HG03139 (cell line): ENCODE results near the gene IFITM1.
"Not testable (repeated sequence)": the region's sequence is repeated elsewhere in the genome, so short reads cannot be mapped to it uniquely, and the experiment has no call there.

Source experiments
- ATAC-seq: cut with Tn5 transposase; IDR thresholded peaks from one replicate; pipeline ENCODE4 v1.9.1; 2021; ENCODE audit not compliant: unreplicated experiment

IFITM1 gene

GRCh38 chr11:293852-294661 lies 19.8 kb upstream of the IFITM1 start:
- ATAC-seq: no peak

GRCh38 chr11:294780-295179 lies 19.1 kb upstream of the IFITM1 start:
- no peak for ATAC-seq

- no peak for ATAC-seq
Observed at GRCh38 chr11:295351-296170, 18.3 kb upstream of the IFITM1 start.

- ATAC-seq: no peak
Observed at GRCh38 chr11:296171-297050, 17.4 kb upstream of the IFITM1 start.

- ATAC-seq: no peak
Observed at GRCh38 chr11:297051-297585, 16.7 kb upstream of the IFITM1 start.

GRCh38 chr11:297586-298405 lies 16.0 kb upstream of the IFITM1 start:
- ATAC-seq: no peak

GRCh38 chr11:298406-299065 lies 15.3 kb upstream of the IFITM1 start:
- ATAC-seq: no peak

- ATAC-seq: no peak
Observed at GRCh38 chr11:299081-299891, 14.6 kb upstream of the IFITM1 start, which contains the start of gene IFITM5. IFITM5 (minus strand) TSS chr11:299526; CDS start chr11:299490, 36 bp downstream.

- ATAC-seq: no peak
Observed at GRCh38 chr11:299951-300735, 13.7 kb upstream of the IFITM1 start.

- no peak for ATAC-seq
Observed at GRCh38 chr11:303363-303762, 10.5 kb upstream of the IFITM1 start.

GRCh38 chr11:304061-304506 lies 9.8 kb upstream of the IFITM1 start:
- no peak for ATAC-seq

GRCh38 chr11:304915-305843 lies 8.7 kb upstream of the IFITM1 start:
- ATAC-seq: no peak

- no peak for ATAC-seq
Observed at GRCh38 chr11:305844-306211, 8.0 kb upstream of the IFITM1 start.

GRCh38 chr11:306645-307371 lies 7.0 kb upstream of the IFITM1 start:
- ATAC-seq: no peak

GRCh38 chr11:307766-308708 lies 5.8 kb upstream of the IFITM1 start, which contains the start of gene IFITM2:
IFITM2 (plus strand) TSS chr11:307816; CDS start chr11:308193, 377 bp downstream.
- not testable (repeated sequence) for ATAC-seq
